WTC11 (cell line): ENCODE measurements around the gene MYBPH. TPM values are rescaled to one million over a fixed set of nuclear protein-coding genes. Genes with fewer than 3 reads are reported as not detected.

Source experiments
- CREM ChIP-seq: sonication (generic); formaldehyde crosslinking; IDR thresholded peaks from 2 replicates; pipeline ENCODE4 v1.8.1; 2022; ENCODE audit warnings: mild to moderate bottlenecking, missing genetic modification reagents, moderate library complexity
- ELF4 ChIP-seq: sonication (generic); formaldehyde crosslinking; IDR thresholded peaks from 2 replicates; pipeline ENCODE4 v1.8.1; 2022; ENCODE audit warnings: low read depth, mild to moderate bottlenecking, moderate library complexity, missing genetic modification reagents
- EMX1 ChIP-seq: fragments of 250-450 bp; sonication (Bioruptor Pico); IDR thresholded peaks from 2 replicates; pipeline ENCODE4 v1.8.0; 2021; ENCODE audit warnings: mild to moderate bottlenecking
- GTF2I ChIP-seq: fragments of 250-450 bp; sonication (Bioruptor Pico); conservative IDR thresholded peaks from 2 replicates; pipeline ENCODE4 v1.4.0; 2021; ENCODE audit warnings: mild to moderate bottlenecking
- NR3C1 ChIP-seq: sonication (generic); formaldehyde crosslinking; conservative IDR thresholded peaks from 2 replicates; pipeline ENCODE4 v1.8.1; 2023; ENCODE audit warnings: low read depth, mild to moderate bottlenecking, missing genetic modification reagents
- RORB ChIP-seq: fragments of 250-450 bp; sonication (Bioruptor Pico); IDR thresholded peaks from 2 replicates; pipeline ENCODE4 v1.9.0; 2021; ENCODE audit warnings: mild to moderate bottlenecking
- SMAD4 ChIP-seq: sonication (generic); formaldehyde crosslinking; IDR thresholded peaks from 2 replicates; pipeline ENCODE4 v1.8.0; 2022; ENCODE audit warnings: mild to moderate bottlenecking, missing genetic modification reagents
- ZBTB21 ChIP-seq: sonication (generic); formaldehyde crosslinking; IDR thresholded peaks from 2 replicates; pipeline ENCODE4 v1.8.1; 2023; ENCODE audit warnings: mild to moderate bottlenecking, missing genetic modification reagents, borderline replicate concordance
- ZNF121 ChIP-seq: sonication (generic); formaldehyde crosslinking; IDR thresholded peaks from 2 replicates; pipeline ENCODE4 v1.8.0; 2023; ENCODE audit warnings: missing genetic modification reagents
- ZNF396 ChIP-seq: fragments of 250-450 bp; sonication (Bioruptor Pico); IDR thresholded peaks from 2 replicates; pipeline ENCODE4 v1.8.0; 2021; ENCODE audit warnings: mild to moderate bottlenecking, moderate library complexity, borderline replicate concordance
- ZNF671 ChIP-seq: fragments of 250-450 bp; sonication (Bioruptor Pico); IDR thresholded peaks from 2 replicates; pipeline ENCODE4 v1.8.0; 2021; ENCODE audit warnings: mild to moderate bottlenecking
- total RNA-seq: library from RNA; stranded (reverse); gene quantifications from 3 replicates; pipeline ENCODE4 v1.2.3, GENCODE V29; 2021
- TF ChIP-seq, protein P1 (sequence below): fragments of 250-450 bp; sonication (Bioruptor Pico); IDR thresholded peaks from 2 replicates; pipeline ENCODE4 v2.1.2; 2022; ENCODE audit warnings: mild to moderate bottlenecking, moderate library complexity
- TF ChIP-seq, protein P2 (sequence below): sonication (generic); formaldehyde crosslinking; conservative IDR thresholded peaks from 2 replicates; pipeline ENCODE4 v1.8.1; 2022; ENCODE audit warnings: mild to moderate bottlenecking, missing genetic modification reagents
- TF ChIP-seq, protein P3 (sequence below): fragments of 200-600 bp; IDR thresholded peaks from 2 replicates; pipeline ENCODE4 v1.8.0; 2022; ENCODE audit warnings: antibody characterized with exemption
- TF ChIP-seq, protein P4 (sequence below): sonication (generic); formaldehyde crosslinking; IDR thresholded peaks from 2 replicates; pipeline ENCODE4 v1.8.1; 2022; ENCODE audit warnings: mild to moderate bottlenecking, moderate library complexity, missing genetic modification reagents
- TF ChIP-seq, protein P5 (sequence below): fragments of 250-450 bp; sonication (Bioruptor Pico); IDR thresholded peaks from 2 replicates; pipeline ENCODE4 v1.9.0; 2021; ENCODE audit warnings: mild to moderate bottlenecking
- TF ChIP-seq, protein P6 (sequence below): sonication (generic); formaldehyde crosslinking; IDR thresholded peaks from 2 replicates; pipeline ENCODE4 v1.8.0; 2023; ENCODE audit warnings: missing genetic modification reagents, mild to moderate bottlenecking, borderline replicate concordance
- TF ChIP-seq, protein P7 (sequence below): sonication (generic); formaldehyde crosslinking; IDR thresholded peaks from 2 replicates; pipeline ENCODE4 v1.8.1; 2023; ENCODE audit warnings: mild to moderate bottlenecking, missing genetic modification reagents, borderline replicate concordance
- TF ChIP-seq, protein P8 (sequence below): sonication (generic); formaldehyde crosslinking; IDR thresholded peaks from 2 replicates; pipeline ENCODE4 v1.8.1; 2023; ENCODE audit warnings: mild to moderate bottlenecking, missing genetic modification reagents, moderate library complexity
- TF ChIP-seq, protein P9 (sequence below): sonication (generic); formaldehyde crosslinking; IDR thresholded peaks from 2 replicates; pipeline ENCODE4 v1.8.0; 2023; ENCODE audit warnings: missing genetic modification reagents

The MYBPH gene
- total RNA-seq, 1 experiment from 2014 or later = not detected

DNA sequence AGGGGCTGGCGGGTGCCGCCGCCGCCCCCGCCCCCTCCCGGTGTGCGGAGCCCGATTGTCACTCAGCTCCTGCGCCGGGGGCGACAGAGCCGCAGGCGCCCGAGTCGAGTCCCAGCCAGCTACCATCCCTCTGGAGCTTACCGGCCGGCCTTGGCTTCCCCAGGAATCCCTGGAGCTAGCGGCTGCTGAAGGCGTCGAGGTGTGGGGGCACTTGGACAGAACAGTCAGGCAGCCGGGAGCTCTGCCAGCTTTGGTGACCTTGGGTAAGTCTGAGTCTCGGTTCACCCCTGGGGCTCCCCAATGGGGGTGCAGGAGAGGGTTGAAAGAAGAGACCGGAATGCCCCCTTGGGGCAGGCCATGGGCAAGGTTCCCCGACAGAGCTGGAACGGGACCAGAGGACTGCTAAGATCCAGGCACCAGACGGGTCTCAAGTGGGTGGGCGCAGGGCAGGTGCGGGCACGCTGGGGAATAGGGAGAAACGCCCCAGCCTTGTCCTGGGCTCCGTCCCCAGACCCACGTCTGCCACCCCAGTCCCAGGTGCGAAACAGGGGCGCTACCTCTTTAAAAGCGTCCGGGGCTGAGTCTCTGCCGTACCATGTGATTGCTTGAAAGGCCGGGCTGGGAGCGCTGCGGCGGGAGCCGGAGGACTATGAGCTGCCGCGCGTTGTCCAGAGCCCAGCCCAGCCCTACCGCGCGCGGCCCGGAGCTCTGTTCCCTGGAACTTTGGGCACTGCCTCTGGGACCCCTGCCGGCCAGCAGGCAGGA lies 47.8 kb downstream of the MYBPH start, which contains the start of gene ADORA1 (continued):
- TF ChIP-seq ELF4 = no peak
- TF ChIP-seq CREM (CRISPR knock-in tag) = 0 out of 2 replicates have a peak, but pooled peaks have one; percentile 39
- TF ChIP-seq, protein P1, sequence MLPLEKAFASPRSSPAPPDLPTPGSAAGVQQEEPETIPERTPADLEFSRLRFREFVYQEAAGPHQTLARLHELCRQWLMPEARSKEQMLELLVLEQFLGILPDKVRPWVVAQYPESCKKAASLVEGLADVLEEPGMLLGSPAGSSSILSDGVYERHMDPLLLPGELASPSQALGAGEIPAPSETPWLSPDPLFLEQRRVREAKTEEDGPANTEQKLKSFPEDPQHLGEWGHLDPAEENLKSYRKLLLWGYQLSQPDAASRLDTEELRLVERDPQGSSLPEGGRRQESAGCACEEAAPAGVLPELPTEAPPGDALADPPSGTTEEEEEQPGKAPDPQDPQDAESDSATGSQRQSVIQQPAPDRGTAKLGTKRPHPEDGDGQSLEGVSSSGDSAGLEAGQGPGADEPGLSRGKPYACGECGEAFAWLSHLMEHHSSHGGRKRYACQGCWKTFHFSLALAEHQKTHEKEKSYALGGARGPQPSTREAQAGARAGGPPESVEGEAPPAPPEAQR = no peak
- no peak for TF ChIP-seq GTF2I (CRISPR knock-in tag)
- TF ChIP-seq, protein P2, sequence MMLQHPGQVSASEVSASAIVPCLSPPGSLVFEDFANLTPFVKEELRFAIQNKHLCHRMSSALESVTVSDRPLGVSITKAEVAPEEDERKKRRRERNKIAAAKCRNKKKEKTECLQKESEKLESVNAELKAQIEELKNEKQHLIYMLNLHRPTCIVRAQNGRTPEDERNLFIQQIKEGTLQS (CRISPR knock-in tag) = no peak
- no peak for TF ChIP-seq EMX1 (CRISPR knock-in tag)
- TF ChIP-seq, protein P3, sequence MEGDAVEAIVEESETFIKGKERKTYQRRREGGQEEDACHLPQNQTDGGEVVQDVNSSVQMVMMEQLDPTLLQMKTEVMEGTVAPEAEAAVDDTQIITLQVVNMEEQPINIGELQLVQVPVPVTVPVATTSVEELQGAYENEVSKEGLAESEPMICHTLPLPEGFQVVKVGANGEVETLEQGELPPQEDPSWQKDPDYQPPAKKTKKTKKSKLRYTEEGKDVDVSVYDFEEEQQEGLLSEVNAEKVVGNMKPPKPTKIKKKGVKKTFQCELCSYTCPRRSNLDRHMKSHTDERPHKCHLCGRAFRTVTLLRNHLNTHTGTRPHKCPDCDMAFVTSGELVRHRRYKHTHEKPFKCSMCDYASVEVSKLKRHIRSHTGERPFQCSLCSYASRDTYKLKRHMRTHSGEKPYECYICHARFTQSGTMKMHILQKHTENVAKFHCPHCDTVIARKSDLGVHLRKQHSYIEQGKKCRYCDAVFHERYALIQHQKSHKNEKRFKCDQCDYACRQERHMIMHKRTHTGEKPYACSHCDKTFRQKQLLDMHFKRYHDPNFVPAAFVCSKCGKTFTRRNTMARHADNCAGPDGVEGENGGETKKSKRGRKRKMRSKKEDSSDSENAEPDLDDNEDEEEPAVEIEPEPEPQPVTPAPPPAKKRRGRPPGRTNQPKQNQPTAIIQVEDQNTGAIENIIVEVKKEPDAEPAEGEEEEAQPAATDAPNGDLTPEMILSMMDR = no peak
- TF ChIP-seq ZNF671 (CRISPR knock-in tag) = no peak
- TF ChIP-seq, protein P4, sequence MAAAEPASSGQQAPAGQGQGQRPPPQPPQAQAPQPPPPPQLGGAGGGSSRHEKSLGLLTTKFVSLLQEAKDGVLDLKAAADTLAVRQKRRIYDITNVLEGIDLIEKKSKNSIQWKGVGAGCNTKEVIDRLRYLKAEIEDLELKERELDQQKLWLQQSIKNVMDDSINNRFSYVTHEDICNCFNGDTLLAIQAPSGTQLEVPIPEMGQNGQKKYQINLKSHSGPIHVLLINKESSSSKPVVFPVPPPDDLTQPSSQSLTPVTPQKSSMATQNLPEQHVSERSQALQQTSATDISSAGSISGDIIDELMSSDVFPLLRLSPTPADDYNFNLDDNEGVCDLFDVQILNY (CRISPR knock-in tag) = no peak; the same call in 1 of the 2 replicates
- no peak for TF ChIP-seq SMAD4 (CRISPR knock-in tag)
- TF ChIP-seq, protein P5, sequence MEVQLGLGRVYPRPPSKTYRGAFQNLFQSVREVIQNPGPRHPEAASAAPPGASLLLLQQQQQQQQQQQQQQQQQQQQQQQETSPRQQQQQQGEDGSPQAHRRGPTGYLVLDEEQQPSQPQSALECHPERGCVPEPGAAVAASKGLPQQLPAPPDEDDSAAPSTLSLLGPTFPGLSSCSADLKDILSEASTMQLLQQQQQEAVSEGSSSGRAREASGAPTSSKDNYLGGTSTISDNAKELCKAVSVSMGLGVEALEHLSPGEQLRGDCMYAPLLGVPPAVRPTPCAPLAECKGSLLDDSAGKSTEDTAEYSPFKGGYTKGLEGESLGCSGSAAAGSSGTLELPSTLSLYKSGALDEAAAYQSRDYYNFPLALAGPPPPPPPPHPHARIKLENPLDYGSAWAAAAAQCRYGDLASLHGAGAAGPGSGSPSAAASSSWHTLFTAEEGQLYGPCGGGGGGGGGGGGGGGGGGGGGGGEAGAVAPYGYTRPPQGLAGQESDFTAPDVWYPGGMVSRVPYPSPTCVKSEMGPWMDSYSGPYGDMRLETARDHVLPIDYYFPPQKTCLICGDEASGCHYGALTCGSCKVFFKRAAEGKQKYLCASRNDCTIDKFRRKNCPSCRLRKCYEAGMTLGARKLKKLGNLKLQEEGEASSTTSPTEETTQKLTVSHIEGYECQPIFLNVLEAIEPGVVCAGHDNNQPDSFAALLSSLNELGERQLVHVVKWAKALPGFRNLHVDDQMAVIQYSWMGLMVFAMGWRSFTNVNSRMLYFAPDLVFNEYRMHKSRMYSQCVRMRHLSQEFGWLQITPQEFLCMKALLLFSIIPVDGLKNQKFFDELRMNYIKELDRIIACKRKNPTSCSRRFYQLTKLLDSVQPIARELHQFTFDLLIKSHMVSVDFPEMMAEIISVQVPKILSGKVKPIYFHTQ (CRISPR knock-in tag) = no peak
- TF ChIP-seq NR3C1 (CRISPR knock-in tag) = no peak
- TF ChIP-seq, protein P6, sequence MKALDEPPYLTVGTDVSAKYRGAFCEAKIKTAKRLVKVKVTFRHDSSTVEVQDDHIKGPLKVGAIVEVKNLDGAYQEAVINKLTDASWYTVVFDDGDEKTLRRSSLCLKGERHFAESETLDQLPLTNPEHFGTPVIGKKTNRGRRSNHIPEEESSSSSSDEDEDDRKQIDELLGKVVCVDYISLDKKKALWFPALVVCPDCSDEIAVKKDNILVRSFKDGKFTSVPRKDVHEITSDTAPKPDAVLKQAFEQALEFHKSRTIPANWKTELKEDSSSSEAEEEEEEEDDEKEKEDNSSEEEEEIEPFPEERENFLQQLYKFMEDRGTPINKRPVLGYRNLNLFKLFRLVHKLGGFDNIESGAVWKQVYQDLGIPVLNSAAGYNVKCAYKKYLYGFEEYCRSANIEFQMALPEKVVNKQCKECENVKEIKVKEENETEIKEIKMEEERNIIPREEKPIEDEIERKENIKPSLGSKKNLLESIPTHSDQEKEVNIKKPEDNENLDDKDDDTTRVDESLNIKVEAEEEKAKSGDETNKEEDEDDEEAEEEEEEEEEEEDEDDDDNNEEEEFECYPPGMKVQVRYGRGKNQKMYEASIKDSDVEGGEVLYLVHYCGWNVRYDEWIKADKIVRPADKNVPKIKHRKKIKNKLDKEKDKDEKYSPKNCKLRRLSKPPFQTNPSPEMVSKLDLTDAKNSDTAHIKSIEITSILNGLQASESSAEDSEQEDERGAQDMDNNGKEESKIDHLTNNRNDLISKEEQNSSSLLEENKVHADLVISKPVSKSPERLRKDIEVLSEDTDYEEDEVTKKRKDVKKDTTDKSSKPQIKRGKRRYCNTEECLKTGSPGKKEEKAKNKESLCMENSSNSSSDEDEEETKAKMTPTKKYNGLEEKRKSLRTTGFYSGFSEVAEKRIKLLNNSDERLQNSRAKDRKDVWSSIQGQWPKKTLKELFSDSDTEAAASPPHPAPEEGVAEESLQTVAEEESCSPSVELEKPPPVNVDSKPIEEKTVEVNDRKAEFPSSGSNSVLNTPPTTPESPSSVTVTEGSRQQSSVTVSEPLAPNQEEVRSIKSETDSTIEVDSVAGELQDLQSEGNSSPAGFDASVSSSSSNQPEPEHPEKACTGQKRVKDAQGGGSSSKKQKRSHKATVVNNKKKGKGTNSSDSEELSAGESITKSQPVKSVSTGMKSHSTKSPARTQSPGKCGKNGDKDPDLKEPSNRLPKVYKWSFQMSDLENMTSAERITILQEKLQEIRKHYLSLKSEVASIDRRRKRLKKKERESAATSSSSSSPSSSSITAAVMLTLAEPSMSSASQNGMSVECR (CRISPR knock-in tag) = peak; percentile 84; the same call in 1 of the 2 replicates
- TF ChIP-seq, protein P7, sequence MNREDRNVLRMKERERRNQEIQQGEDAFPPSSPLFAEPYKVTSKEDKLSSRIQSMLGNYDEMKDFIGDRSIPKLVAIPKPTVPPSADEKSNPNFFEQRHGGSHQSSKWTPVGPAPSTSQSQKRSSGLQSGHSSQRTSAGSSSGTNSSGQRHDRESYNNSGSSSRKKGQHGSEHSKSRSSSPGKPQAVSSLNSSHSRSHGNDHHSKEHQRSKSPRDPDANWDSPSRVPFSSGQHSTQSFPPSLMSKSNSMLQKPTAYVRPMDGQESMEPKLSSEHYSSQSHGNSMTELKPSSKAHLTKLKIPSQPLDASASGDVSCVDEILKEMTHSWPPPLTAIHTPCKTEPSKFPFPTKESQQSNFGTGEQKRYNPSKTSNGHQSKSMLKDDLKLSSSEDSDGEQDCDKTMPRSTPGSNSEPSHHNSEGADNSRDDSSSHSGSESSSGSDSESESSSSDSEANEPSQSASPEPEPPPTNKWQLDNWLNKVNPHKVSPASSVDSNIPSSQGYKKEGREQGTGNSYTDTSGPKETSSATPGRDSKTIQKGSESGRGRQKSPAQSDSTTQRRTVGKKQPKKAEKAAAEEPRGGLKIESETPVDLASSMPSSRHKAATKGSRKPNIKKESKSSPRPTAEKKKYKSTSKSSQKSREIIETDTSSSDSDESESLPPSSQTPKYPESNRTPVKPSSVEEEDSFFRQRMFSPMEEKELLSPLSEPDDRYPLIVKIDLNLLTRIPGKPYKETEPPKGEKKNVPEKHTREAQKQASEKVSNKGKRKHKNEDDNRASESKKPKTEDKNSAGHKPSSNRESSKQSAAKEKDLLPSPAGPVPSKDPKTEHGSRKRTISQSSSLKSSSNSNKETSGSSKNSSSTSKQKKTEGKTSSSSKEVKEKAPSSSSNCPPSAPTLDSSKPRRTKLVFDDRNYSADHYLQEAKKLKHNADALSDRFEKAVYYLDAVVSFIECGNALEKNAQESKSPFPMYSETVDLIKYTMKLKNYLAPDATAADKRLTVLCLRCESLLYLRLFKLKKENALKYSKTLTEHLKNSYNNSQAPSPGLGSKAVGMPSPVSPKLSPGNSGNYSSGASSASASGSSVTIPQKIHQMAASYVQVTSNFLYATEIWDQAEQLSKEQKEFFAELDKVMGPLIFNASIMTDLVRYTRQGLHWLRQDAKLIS (CRISPR knock-in tag) = no peak
- TF ChIP-seq, protein P8, sequence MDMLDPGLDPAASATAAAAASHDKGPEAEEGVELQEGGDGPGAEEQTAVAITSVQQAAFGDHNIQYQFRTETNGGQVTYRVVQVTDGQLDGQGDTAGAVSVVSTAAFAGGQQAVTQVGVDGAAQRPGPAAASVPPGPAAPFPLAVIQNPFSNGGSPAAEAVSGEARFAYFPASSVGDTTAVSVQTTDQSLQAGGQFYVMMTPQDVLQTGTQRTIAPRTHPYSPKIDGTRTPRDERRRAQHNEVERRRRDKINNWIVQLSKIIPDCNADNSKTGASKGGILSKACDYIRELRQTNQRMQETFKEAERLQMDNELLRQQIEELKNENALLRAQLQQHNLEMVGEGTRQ = peak; percentile 83
- TF ChIP-seq ZNF121 (CRISPR knock-in tag) = no peak
- TF ChIP-seq RORB (CRISPR knock-in tag) = no peak
- TF ChIP-seq, protein P9, sequence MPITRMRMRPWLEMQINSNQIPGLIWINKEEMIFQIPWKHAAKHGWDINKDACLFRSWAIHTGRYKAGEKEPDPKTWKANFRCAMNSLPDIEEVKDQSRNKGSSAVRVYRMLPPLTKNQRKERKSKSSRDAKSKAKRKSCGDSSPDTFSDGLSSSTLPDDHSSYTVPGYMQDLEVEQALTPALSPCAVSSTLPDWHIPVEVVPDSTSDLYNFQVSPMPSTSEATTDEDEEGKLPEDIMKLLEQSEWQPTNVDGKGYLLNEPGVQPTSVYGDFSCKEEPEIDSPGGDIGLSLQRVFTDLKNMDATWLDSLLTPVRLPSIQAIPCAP (CRISPR knock-in tag) = no peak
- TF ChIP-seq ZBTB21 (CRISPR knock-in tag) = no peak
- TF ChIP-seq ZNF396 (CRISPR knock-in tag) = no peak
